ENCODE measurements around the gene MGAT4A. TPM values are rescaled to one million over a fixed set of nuclear protein-coding genes. Genes with fewer than 3 reads are reported as not detected.

The MGAT4A gene
- total RNA-seq, 4 donors from 2014 or later, result 20.4 to 59.6 (median 39.8) TPM

GRCh38 chr2:98701230-98701629, 29.7 kb downstream of the MGAT4A start:
- intact Hi-C loops (cut with DNase I), result no loop called here
- TF ChIP-seq POLR2A (IDR thresholded peaks at IDR 0.05) (no peak), CTCF (IDR thresholded peaks at IDR 0.05) (no peak)
- H3K27me3 ChIP-seq, result no peaks in the 10 kb centered on the region
- no peaks in the 10 kb centered on the region for H3K9me3 ChIP-seq
- WGBS, 2 donors, result 80 to 85% methylated on average over 1 of the region's 1 CpG
- peaks cover 12 to 15% of the 10 kb centered on the region in 2 donors for H3K4me1 ChIP-seq
- peak overlapping the region in 1 of 3 donors; percentile 52 for H3K27ac ChIP-seq
- no peaks in the 10 kb centered on the region for H3K36me3 ChIP-seq
- DNase-seq, result no peak
- H3K4me3 ChIP-seq (replicated peaks in 1 of 3), result no peak overlapping the region

- Histone ChIP-seq H3K27me3 (no peaks in the 10 kb centered on the region), H3K9me3 (no peaks in the 10 kb centered on the region), H3K4me1 (peaks cover 12 to 15% of the 10 kb centered on the region in 2 donors), H3K27ac (no peak overlapping the region), H3K36me3 (no peaks in the 10 kb centered on the region), H3K4me3 (replicated peaks in 1 of 3) (no peak overlapping the region)
- WGBS, 2 donors, result 92 to 95% methylated on average over 6 of the region's 6 CpGs
- no peak for TF ChIP-seq POLR2A (IDR thresholded peaks at IDR 0.05)
- no peak for TF ChIP-seq CTCF (IDR thresholded peaks at IDR 0.05)
- DNase-seq, result no peak
- intact Hi-C loops (cut with DNase I), result no loop called here
Observed at GRCh38 chr2:98698896-98699295, 32.0 kb downstream of the MGAT4A start.

- 83 to 87% methylated on average over 5 of the region's 5 CpGs for WGBS, 2 donors
- H3K4me1 ChIP-seq, result peaks cover 12 to 15% of the 10 kb centered on the region in 2 donors
- intact Hi-C loops (cut with DNase I), result no loop called here
Observed at GRCh38 chr2:98697651-98698337, 33.1 kb downstream of the MGAT4A start.

GRCh38 chr2:98696200-98696599, 34.7 kb downstream of the MGAT4A start:
- Histone ChIP-seq H3K27me3 (no peaks in the 10 kb centered on the region), H3K27ac (no peak overlapping the region), H3K36me3 (no peaks in the 10 kb centered on the region), H3K9me3 (no peaks in the 10 kb centered on the region), H3K4me1 (peaks cover 1 to 4% of the 10 kb centered on the region in 2 donors), H3K4me3 (replicated peaks in 1 of 3) (no peak overlapping the region)
- TF ChIP-seq CTCF (IDR thresholded peaks at IDR 0.05) (no peak), POLR2A (IDR thresholded peaks at IDR 0.05) (no peak)
- DNase-seq, result no peak
- WGBS, 2 donors, result 93% methylated on average over 4 of the region's 4 CpGs
- intact Hi-C loops (cut with DNase I), result no loop called here

More at GRCh38 chr2:98697651-98698337, 33.1 kb downstream of the MGAT4A start:
- H3K27me3 ChIP-seq, result no peaks in the 10 kb centered on the region
- no peak overlapping the region for H3K4me3 ChIP-seq (replicated peaks in 1 of 3)
- TF ChIP-seq POLR2A (IDR thresholded peaks at IDR 0.05) (no peak), CTCF (IDR thresholded peaks at IDR 0.05) (no peak)
- DNase-seq, result no peak
- no peaks in the 10 kb centered on the region for H3K36me3 ChIP-seq
- H3K27ac ChIP-seq, result no peak overlapping the region
- no peaks in the 10 kb centered on the region for H3K9me3 ChIP-seq

GRCh38 chr2:98695255-98695654, 35.7 kb downstream of the MGAT4A start:
- TF ChIP-seq POLR2A (IDR thresholded peaks at IDR 0.05) (no peak), CTCF (IDR thresholded peaks at IDR 0.05) (no peak)
- H3K27ac ChIP-seq, result no peak overlapping the region
- no peaks in the 10 kb centered on the region for H3K27me3 ChIP-seq
- no peak overlapping the region for H3K4me3 ChIP-seq (replicated peaks in 1 of 3)
- 96% methylated on average over 3 of the region's 3 CpGs for WGBS, 2 donors
- no peaks in the 10 kb centered on the region for H3K4me1 ChIP-seq
- DNase-seq, result no peak
- intact Hi-C loops (cut with DNase I), result no loop called here
- H3K9me3 ChIP-seq, result no peaks in the 10 kb centered on the region
- H3K36me3 ChIP-seq, result no peaks in the 10 kb centered on the region
